Measurements from ENCODE around the gene DYRK1A.

Gene DYRK1A

DNA sequence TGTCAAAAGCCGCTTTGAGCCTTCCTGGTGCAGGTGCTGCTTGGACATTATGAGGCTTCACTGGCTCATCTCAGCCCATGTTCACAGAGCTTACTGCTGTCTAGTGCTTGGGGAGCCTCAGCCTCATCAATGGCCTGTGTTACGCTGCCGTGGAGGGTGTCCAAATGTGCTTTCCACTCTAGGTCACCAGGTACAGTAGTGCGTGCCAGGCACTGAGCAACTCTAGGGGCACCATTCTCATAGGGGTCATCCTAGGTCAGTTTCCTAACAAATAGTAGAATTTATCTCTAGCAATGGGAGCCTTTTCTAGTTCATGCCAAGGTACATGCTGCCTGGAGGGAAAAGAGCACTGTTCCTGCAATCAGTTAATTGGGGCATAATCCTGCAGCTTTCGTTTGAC, 193.8 kb downstream of the DYRK1A start:
- H3K27ac ChIP-seq (ENCODE audit: extremely low read depth, low read depth, low read length): no peak overlapping the region
- no peak overlapping the region for H3K4me3 ChIP-seq (ENCODE audit: low read depth, low read length)
- no peaks in the 10 kb centered on the region for H3K36me3 ChIP-seq (ENCODE audit: control insufficient read depth in 2 of 2, insufficient read depth in 1 of 2, low read length in 2 of 2)
- H3K9me3 ChIP-seq (ENCODE audit: control insufficient read depth, insufficient read depth, low read depth, low read length): no peaks in the 10 kb centered on the region
- no peaks in the 10 kb centered on the region; the same call in 1 of the 2 replicates for H3K4me1 ChIP-seq (ENCODE audit: control insufficient read depth, insufficient read depth, low read length)
- TF ChIP-seq, protein P1, sequence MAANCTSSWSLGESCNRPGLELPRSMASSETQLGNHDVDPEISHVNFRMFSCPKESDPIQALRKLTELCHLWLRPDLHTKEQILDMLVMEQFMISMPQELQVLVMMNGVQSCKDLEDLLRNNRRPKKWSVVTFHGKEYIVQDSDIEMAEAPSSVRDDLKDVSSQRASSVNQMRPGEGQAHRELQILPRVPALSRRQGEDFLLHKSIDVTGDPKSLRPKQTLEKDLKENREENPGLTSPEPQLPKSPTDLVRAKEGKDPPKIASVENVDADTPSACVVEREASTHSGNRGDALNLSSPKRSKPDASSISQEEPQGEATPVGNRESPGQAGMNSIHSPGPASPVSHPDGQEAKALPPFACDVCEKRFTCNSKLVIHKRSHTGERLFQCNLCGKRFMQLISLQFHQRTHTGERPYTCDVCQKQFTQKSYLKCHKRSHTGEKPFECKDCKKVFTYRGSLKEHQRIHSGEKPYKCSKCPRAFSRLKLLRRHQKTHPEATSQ (tag by site-specific recombination; IDR thresholded peaks at IDR 0.05): no peak
- TF ChIP-seq KLF10 (tag by site-specific recombination; IDR thresholded peaks at IDR 0.05): no peak
- TF ChIP-seq, protein P2, sequence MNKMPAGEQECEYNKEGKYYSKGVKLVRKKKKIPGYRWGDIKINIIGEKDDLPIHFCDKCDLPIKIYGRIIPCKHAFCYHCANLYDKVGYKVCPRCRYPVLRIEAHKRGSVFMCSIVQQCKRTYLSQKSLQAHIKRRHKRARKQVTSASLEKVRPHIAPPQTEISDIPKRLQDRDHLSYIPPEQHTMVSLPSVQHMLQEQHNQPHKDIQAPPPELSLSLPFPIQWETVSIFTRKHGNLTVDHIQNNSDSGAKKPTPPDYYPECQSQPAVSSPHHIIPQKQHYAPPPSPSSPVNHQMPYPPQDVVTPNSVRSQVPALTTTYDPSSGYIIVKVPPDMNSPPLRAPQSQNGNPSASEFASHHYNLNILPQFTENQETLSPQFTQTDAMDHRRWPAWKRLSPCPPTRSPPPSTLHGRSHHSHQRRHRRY (tag by site-specific recombination; IDR thresholded peaks at IDR 0.05): no peak
- TF ChIP-seq HOXC10 (CRISPR knock-in tag; IDR thresholded peaks at IDR 0.05): no peak
- TF ChIP-seq YY2 (tag by site-specific recombination; IDR thresholded peaks at IDR 0.05): no peak
- TF ChIP-seq ZNF521 (tag by site-specific recombination; IDR thresholded peaks at IDR 0.05): no peak
- TF ChIP-seq SP3 (tag by site-specific recombination; IDR thresholded peaks at IDR 0.05): no peak
- TF ChIP-seq ZNF311 (tag by site-specific recombination; IDR thresholded peaks at IDR 0.05; ENCODE audit: borderline replicate concordance): no peak
- TF ChIP-seq, protein P3, sequence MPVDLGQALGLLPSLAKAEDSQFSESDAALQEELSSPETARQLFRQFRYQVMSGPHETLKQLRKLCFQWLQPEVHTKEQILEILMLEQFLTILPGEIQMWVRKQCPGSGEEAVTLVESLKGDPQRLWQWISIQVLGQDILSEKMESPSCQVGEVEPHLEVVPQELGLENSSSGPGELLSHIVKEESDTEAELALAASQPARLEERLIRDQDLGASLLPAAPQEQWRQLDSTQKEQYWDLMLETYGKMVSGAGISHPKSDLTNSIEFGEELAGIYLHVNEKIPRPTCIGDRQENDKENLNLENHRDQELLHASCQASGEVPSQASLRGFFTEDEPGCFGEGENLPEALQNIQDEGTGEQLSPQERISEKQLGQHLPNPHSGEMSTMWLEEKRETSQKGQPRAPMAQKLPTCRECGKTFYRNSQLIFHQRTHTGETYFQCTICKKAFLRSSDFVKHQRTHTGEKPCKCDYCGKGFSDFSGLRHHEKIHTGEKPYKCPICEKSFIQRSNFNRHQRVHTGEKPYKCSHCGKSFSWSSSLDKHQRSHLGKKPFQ (tag by site-specific recombination; IDR thresholded peaks at IDR 0.05): no peak
- no peak for TF ChIP-seq KLF8 (tag by site-specific recombination; IDR thresholded peaks at IDR 0.05)
- no peak for TF ChIP-seq ZNF140 (tag by site-specific recombination; IDR thresholded peaks at IDR 0.05)
- TF ChIP-seq ZNF677 (tag by site-specific recombination; IDR thresholded peaks at IDR 0.05): no peak
- no peak for TF ChIP-seq ZNF302 (tag by site-specific recombination; IDR thresholded peaks at IDR 0.05; ENCODE audit: low read depth)
- no peak for TF ChIP-seq ZNF2 (tag by site-specific recombination; IDR thresholded peaks at IDR 0.05)
- no peak for TF ChIP-seq ZFP69B (tag by site-specific recombination; IDR thresholded peaks at IDR 0.05)
- no peak for TF ChIP-seq ZNF174 (tag by site-specific recombination; IDR thresholded peaks at IDR 0.05)
- ChIA-PET CTCF (interaction anchor here (0.7 kb wide), 1 partner anchor 1627 kb away, joined by 3 read pairs; no protein-coding TSS in a partner anchor), POLR2A (no interaction called here)

DNA sequence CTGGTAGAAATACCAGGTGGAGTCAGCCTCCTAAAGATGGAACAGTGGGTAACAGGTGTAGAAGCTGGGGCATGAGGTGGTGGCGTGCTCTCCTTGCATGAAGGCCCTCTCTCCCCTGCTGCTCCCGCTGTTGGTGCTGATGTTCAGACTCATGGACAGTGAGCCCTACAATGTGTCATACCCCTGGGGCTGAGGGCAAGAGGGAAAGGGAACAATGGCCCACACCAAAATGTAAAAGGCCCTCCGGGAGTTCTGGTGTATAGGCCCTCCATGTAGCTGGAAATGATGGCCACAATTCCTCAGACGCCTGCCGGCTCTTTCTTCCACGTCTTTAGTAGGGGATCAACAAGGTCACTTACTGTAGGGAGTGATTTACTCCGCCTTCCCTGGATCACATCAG, 194.9 kb downstream of the DYRK1A start:
- Histone ChIP-seq H3K27ac (ENCODE audit: extremely low read depth, low read depth, low read length) (no peak overlapping the region), H3K4me3 (ENCODE audit: low read depth, low read length) (no peak overlapping the region), H3K4me1 (ENCODE audit: control insufficient read depth, insufficient read depth, low read length) (no peaks in the 10 kb centered on the region; the same call in 1 of the 2 replicates), H3K36me3 (ENCODE audit: control insufficient read depth in 2 of 2, insufficient read depth in 1 of 2, low read length in 2 of 2) (no peaks in the 10 kb centered on the region), H3K9me3 (ENCODE audit: control insufficient read depth, insufficient read depth, low read depth, low read length) (no peaks in the 10 kb centered on the region)
- CTCF ChIA-PET: no interaction called here
- POLR2A ChIA-PET: no interaction called here
- TF ChIP-seq ZNF24 (tag by site-specific recombination; IDR thresholded peaks at IDR 0.05): no peak

DNA sequence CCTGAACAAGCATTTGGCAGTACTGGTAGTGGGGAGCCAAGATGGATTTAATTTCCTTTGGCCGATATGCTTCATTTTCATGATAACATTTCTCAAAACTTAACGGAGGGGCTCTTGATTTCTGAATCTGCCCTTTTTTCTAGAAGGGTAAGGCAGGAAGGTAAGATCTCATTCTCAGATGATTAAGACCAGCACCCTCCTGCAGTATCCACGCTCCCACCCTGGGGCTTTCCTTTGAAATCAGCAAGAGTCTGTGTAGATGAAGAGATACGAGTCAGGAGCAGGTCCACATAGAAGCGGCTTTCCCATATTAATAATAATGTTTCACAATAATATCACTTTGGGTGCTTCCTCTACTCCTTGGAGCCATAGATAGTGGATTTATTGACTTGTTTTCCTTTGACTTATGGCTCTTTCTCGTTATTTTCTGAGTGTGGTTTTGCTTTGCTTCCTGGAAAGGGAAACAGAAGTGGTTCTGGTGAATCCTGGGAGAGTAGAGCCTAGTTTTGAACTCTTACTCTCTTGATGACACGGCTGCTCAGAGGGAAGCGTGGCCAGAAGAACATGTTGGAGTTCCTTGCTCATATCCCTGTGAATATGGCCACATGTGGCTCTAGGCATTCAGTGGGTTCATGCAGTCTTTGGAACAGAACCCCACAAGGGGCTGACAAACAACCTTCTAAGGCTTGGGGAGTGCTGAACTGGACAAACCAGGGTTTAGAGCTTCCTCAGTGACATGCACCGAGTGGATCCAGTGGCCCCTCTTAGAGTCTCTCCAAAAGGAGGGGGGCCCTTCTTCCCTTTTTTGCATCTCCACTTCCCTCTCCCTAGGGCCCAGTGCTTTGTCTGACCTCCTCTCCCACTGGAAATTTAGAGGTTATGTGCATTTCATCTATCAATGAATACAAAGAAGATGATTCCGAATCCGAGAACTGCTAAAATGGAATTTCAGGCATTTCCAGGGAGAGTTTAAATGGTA, 195.7 kb downstream of the DYRK1A start:
- POLR2A ChIA-PET: interaction anchor here (0.9 to 2.0 kb wide), 2 partner anchors 16 to 196 kb away, joined by 3 to 7 read pairs; no protein-coding TSS in a partner anchor
- Histone ChIP-seq H3K4me3 (ENCODE audit: low read depth, low read length) (no peak overlapping the region), H3K9me3 (ENCODE audit: control insufficient read depth, insufficient read depth, low read depth, low read length) (no peaks in the 10 kb centered on the region), H3K4me1 (ENCODE audit: control insufficient read depth, insufficient read depth, low read length) (no peaks in the 10 kb centered on the region; the same call in 1 of the 2 replicates), H3K36me3 (ENCODE audit: control insufficient read depth in 2 of 2, insufficient read depth in 1 of 2, low read length in 2 of 2) (no peaks in the 10 kb centered on the region), H3K27ac (ENCODE audit: extremely low read depth, low read depth, low read length) (no peak overlapping the region)
- CTCF ChIA-PET: no interaction called here
- TF ChIP-seq ZNF184 (tag by site-specific recombination; IDR thresholded peaks at IDR 0.05): no peak
- TF ChIP-seq, protein P4, sequence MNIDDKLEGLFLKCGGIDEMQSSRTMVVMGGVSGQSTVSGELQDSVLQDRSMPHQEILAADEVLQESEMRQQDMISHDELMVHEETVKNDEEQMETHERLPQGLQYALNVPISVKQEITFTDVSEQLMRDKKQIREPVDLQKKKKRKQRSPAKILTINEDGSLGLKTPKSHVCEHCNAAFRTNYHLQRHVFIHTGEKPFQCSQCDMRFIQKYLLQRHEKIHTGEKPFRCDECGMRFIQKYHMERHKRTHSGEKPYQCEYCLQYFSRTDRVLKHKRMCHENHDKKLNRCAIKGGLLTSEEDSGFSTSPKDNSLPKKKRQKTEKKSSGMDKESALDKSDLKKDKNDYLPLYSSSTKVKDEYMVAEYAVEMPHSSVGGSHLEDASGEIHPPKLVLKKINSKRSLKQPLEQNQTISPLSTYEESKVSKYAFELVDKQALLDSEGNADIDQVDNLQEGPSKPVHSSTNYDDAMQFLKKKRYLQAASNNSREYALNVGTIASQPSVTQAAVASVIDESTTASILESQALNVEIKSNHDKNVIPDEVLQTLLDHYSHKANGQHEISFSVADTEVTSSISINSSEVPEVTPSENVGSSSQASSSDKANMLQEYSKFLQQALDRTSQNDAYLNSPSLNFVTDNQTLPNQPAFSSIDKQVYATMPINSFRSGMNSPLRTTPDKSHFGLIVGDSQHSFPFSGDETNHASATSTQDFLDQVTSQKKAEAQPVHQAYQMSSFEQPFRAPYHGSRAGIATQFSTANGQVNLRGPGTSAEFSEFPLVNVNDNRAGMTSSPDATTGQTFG (tag by site-specific recombination; IDR thresholded peaks at IDR 0.05; ENCODE audit: borderline replicate concordance): no peak
- TF ChIP-seq, protein P5, sequence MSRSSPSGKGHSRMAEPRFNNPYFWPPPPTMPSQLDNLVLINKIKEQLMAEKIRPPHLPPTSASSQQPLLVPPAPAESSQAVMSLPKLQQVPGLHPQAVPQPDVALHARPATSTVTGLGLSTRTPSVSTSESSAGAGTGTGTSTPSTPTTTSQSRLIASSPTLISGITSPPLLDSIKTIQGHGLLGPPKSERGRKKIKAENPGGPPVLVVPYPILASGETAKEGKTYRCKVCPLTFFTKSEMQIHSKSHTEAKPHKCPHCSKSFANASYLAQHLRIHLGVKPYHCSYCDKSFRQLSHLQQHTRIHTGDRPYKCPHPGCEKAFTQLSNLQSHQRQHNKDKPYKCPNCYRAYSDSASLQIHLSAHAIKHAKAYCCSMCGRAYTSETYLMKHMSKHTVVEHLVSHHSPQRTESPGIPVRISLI (tag by site-specific recombination; IDR thresholded peaks at IDR 0.05): no peak
- no peak for TF ChIP-seq SETDB1 (IDR thresholded peaks at IDR 0.05; ENCODE audit: insufficient read length, low read length)
- no peak for TF ChIP-seq ZNF10 (tag by site-specific recombination; IDR thresholded peaks at IDR 0.05)

Measured in HEK293 (cell line).